Ascending aorta (tissue), 2 donors: ENCODE data around the gene TLR9. TPM values are rescaled to one million over a fixed set of nuclear protein-coding genes. Genes with fewer than 3 reads are reported as not detected.

Experiments
- DNase-seq, 2 donors: peaks; one replicate each; pipeline ENCODE4 v3.0.0-alpha.2; 2019; ENCODE audit warnings: low spot score in 2 of 2
- H3K27ac ChIP-seq, 2 donors: fragments of 200-600 bp; sonication (generic); one replicate each; pipeline ENCODE4 v1.5.1; 2016 to 2017; ENCODE audit warnings: mild to moderate bottlenecking in 1 of 2
- H3K27me3 ChIP-seq: fragments of 200-600 bp; sonication (generic); one replicate; pipeline ENCODE4 v1.5.1; 2017
- H3K36me3 ChIP-seq, 2 donors: fragments of 200-600 bp; sonication (generic); one replicate each; pipeline ENCODE4 v1.5.1; 2016
- H3K4me1 ChIP-seq, 2 donors: fragments of 200-600 bp; sonication (generic); one replicate each; pipeline ENCODE4 v1.5.1; 2016 to 2017; ENCODE audit warnings: mild to moderate bottlenecking in 1 of 2
- H3K4me3 ChIP-seq, 2 donors: fragments of 200-600 bp; sonication (generic); one replicate each; pipeline ENCODE4 v1.5.1; 2016 to 2017; ENCODE audit warnings: mild to moderate bottlenecking in 1 of 2
- H3K9me3 ChIP-seq, 2 donors: fragments of 200-600 bp; sonication (generic); one replicate each; pipeline ENCODE4 v1.5.1; 2016
- CTCF ChIP-seq, 3 experiments: fragments of 200-600 bp in 2 of 3; fragments of 450-650 bp in 1 of 3; sonication (generic) in 2 of 3; IDR thresholded peaks; one replicate each; pipeline ENCODE4 v1.5.1; 2016 to 2019; ENCODE audit warnings: antibody characterized with exemption in 3 of 3, mild to moderate bottlenecking in 1 of 3, moderate library complexity in 1 of 3
- intact Hi-C: fragments of 100-400 bp; cut with DNase I; formaldehyde crosslinking; loops from one replicate; pipeline ENCODE4 v1.15.1; 2023
- total RNA-seq: library from RNA; depleted of rRNA; stranded (reverse); fragments of >200 nt; gene quantifications from one replicate; pipeline ENCODE4 v1.1.0, GENCODE V29; 2016

The TLR9 gene
- total RNA-seq, 1 donor from 2014 or later: not detected

GRCh38 chr3:52220380-52221026, 4.9 kb downstream of the TLR9 start:
- intact Hi-C loops: loop anchor here (1.0 kb wide), 1 partner anchor 119 kb away; no protein-coding TSS in a partner anchor
- peak; percentile 80 to 94 (median 92) for TF ChIP-seq CTCF (IDR thresholded peaks at IDR 0.05)
- H3K9me3 ChIP-seq: no peaks in the 10 kb centered on the region
- no peak overlapping the region for H3K27ac ChIP-seq
- H3K27me3 ChIP-seq: no peaks in the 10 kb centered on the region
- DNase-seq: peak in 1 of 2 donors; percentile 88
- H3K4me1 ChIP-seq: peaks cover 0 to 16% of the 10 kb centered on the region in 2 donors
- no peak overlapping the region for H3K4me3 ChIP-seq
- peaks cover under 1 to 4% of the 10 kb centered on the region in 2 donors for H3K36me3 ChIP-seq

GRCh38 chr3:52218937-52219650, 6.4 kb downstream of the TLR9 start:
- Histone ChIP-seq H3K27ac (peak overlapping the region; percentile 14 to 46), H3K4me1 (peaks cover 0 to 16% of the 10 kb centered on the region in 2 donors), H3K27me3 (no peaks in the 10 kb centered on the region), H3K36me3 (peaks cover 15 to 18% of the 10 kb centered on the region in 2 donors), H3K4me3 (no peak overlapping the region), H3K9me3 (no peaks in the 10 kb centered on the region)
- no peak for TF ChIP-seq CTCF (IDR thresholded peaks at IDR 0.05)
- no peak for DNase-seq
- intact Hi-C loops: no loop called here

- Histone ChIP-seq H3K27me3 (no peaks in the 10 kb centered on the region), H3K4me1 (peaks cover 0 to 16% of the 10 kb centered on the region in 2 donors), H3K4me3 (no peak overlapping the region), H3K27ac (peak overlapping the region; percentile 14 to 46), H3K36me3 (peaks cover 20 to 24% of the 10 kb centered on the region in 2 donors), H3K9me3 (no peaks in the 10 kb centered on the region)
- intact Hi-C loops: no loop called here
- no peak for DNase-seq
- no peak for TF ChIP-seq CTCF (IDR thresholded peaks at IDR 0.05)
These were observed 7.0 kb downstream of the TLR9 start for GRCh38 chr3:52218454-52218853.

- Histone ChIP-seq H3K27ac (peak overlapping the region in 1 of 2 donors; percentile 43), H3K36me3 (peaks cover 24 to 28% of the 10 kb centered on the region in 2 donors), H3K9me3 (no peaks in the 10 kb centered on the region), H3K4me3 (no peak overlapping the region), H3K27me3 (no peaks in the 10 kb centered on the region), H3K4me1 (peaks cover 0 to 16% of the 10 kb centered on the region in 2 donors)
- no peak for DNase-seq
- intact Hi-C loops: no loop called here
- no peak for TF ChIP-seq CTCF (IDR thresholded peaks at IDR 0.05)
These were observed 7.4 kb downstream of the TLR9 start for GRCh38 chr3:52218026-52218425.

GRCh38 chr3:52217409-52217805, 8.0 kb downstream of the TLR9 start:
- no peaks in the 10 kb centered on the region for H3K27me3 ChIP-seq
- DNase-seq: no peak
- TF ChIP-seq CTCF (IDR thresholded peaks at IDR 0.05): no peak
- H3K9me3 ChIP-seq: no peaks in the 10 kb centered on the region
- H3K4me1 ChIP-seq: peaks cover 0 to 16% of the 10 kb centered on the region in 2 donors
- no peak overlapping the region for H3K4me3 ChIP-seq
- intact Hi-C loops: no loop called here
- H3K36me3 ChIP-seq: peaks cover 30 to 34% of the 10 kb centered on the region in 2 donors
- peak overlapping the region in 1 of 2 donors; percentile 43 for H3K27ac ChIP-seq
